HG03196 (cell line): ENCODE measurements around the gene TBC1D10A.
A peak's percentile ranks its signal among the peaks of the same experiment; 100 is the strongest.

ENCODE experiments used
- ATAC-seq: cut with Tn5 transposase; IDR thresholded peaks from one replicate; pipeline ENCODE4 v1.9.1; 2021; ENCODE audit not compliant: unreplicated experiment

TBC1D10A gene

GRCh38 chr22:30326706-30327362 is at the start of gene TBC1D10A:
Gene TBC1D10A, minus strand, starts transcription at chr22:30326941. Its CDS starts 60 bp downstream, at chr22:30326881.
- ATAC-seq = peak; percentile 81

- ATAC-seq = no peak
Observed at GRCh38 chr22:30375312-30375849, 48.6 kb upstream of the TBC1D10A start.

- no peak for ATAC-seq
Observed at GRCh38 chr22:30373331-30374325, 46.9 kb upstream of the TBC1D10A start.

GRCh38 chr22:30372915-30373314 is 46.2 kb upstream of the TBC1D10A start:
- no peak for ATAC-seq

- ATAC-seq = no peak
Observed at GRCh38 chr22:30371981-30372380, 45.2 kb upstream of the TBC1D10A start.

GRCh38 chr22:30371321-30371720 is 44.6 kb upstream of the TBC1D10A start:
- ATAC-seq = no peak

GRCh38 chr22:30370641-30371230 is 44.0 kb upstream of the TBC1D10A start:
- ATAC-seq = no peak

GRCh38 chr22:30368420-30368819 is 41.7 kb upstream of the TBC1D10A start:
- ATAC-seq = no peak

GRCh38 chr22:30365891-30366290 is 39.1 kb upstream of the TBC1D10A start:
- no peak for ATAC-seq

GRCh38 chr22:30362651-30363281 is 36.0 kb upstream of the TBC1D10A start:
- ATAC-seq = no peak

- ATAC-seq = no peak
Observed at GRCh38 chr22:30361916-30362650, 35.3 kb upstream of the TBC1D10A start.

- no peak for ATAC-seq
Observed at GRCh38 chr22:30358541-30358940, 31.8 kb upstream of the TBC1D10A start.

- ATAC-seq = no peak
Observed at GRCh38 chr22:30357650-30358215, 31.0 kb upstream of the TBC1D10A start.

- ATAC-seq = no peak
Observed at GRCh38 chr22:30357236-30357570, 30.5 kb upstream of the TBC1D10A start.

GRCh38 chr22:30356449-30357235 is 29.9 kb upstream of the TBC1D10A start, which contains the start of the genes CCDC157 and SF3A1:
Gene CCDC157, plus strand, starts transcription at chr22:30357007. Its CDS starts 8,994 bp downstream, at chr22:30366001.
Gene SF3A1, minus strand, starts transcription at chr22:30356894. Its CDS starts 102 bp downstream, at chr22:30356792.
- ATAC-seq = peak; percentile 90

GRCh38 chr22:30354644-30355043 is 27.9 kb upstream of the TBC1D10A start:
- no peak for ATAC-seq

- no peak for ATAC-seq
Observed at GRCh38 chr22:30351226-30351625, 24.5 kb upstream of the TBC1D10A start.

GRCh38 chr22:30348809-30349208 is 22.1 kb upstream of the TBC1D10A start:
- no peak for ATAC-seq

- no peak for ATAC-seq
Observed at GRCh38 chr22:30348404-30348803, 21.7 kb upstream of the TBC1D10A start.
